B cell (primary cell): ENCODE measurements around the gene SLCO2B1. TPM values are rescaled to one million over a fixed set of nuclear protein-coding genes. Genes with fewer than 3 reads are reported as not detected.

Experiments used
- ATAC-seq: fragments of 200-7000 bp; cut with Tn5 transposase; one replicate; pipeline ENCODE4 v1.10.0; 2021; ENCODE audit warnings: low read depth, mild to moderate bottlenecking, moderate number of reproducible peaks, moderate library complexity
- CTCF ChIA-PET: fragments of 350-600 bp; sonication (Branson Sonifier 250); formaldehyde crosslinking; loops from one replicate; lab custom pipeline; 2021; ENCODE audit warnings: antibody characterized with exemption, inconsistent platforms; lab: Charles Lee
- POLR2A ChIA-PET: fragments of 350-600 bp; sonication (Branson Sonifier 250); formaldehyde crosslinking; loops from one replicate; lab custom pipeline; 2021; ENCODE audit warnings: antibody characterized with exemption; lab: Charles Lee
- DNase-seq: peaks from one replicate; pipeline ENCODE4 v3.0.0; 2013
- H2AFZ ChIP-seq: 2 replicates; pipeline ENCODE4 v1.6.1; 2012; ENCODE audit warnings: mild to moderate bottlenecking, low read depth, low read length; ENCODE audit not compliant: insufficient read depth, poor library complexity, severe bottlenecking
- H3K27ac ChIP-seq, 2 donors: 1 replicate in 1 of 2; 2 replicates in 1 of 2; pipeline ENCODE4 v1.5.1; 2012 to 2013; ENCODE audit warnings: low read length in 2 of 2, mild to moderate bottlenecking in 2 of 2, moderate library complexity in 1 of 2
- H3K27me3 ChIP-seq, 4 experiments: fragments of 200-600 bp in 1 of 4; sonication (generic) in 1 of 4; replicated peaks in 1 of 4; 1 replicate in 2 of 4; 2 replicates in 2 of 4; pipeline versions ENCODE4 v1.6.1 to v1.7.0; 2013 to 2016; ENCODE audit warnings: low read length in 3 of 4, mild to moderate bottlenecking in 2 of 4, mixed read lengths in 1 of 4, moderate library complexity in 1 of 4; ENCODE audit not compliant: insufficient read depth in 4 of 4, control insufficient read depth in 3 of 4; ENCODE audit errors: control extremely low read depth in 1 of 4
- H3K36me3 ChIP-seq, 2 experiments: replicated peaks in 1 of 2; 1 replicate in 1 of 2; 2 replicates in 1 of 2; pipeline versions ENCODE4 v1.6.1 to v1.7.1; 2013; ENCODE audit warnings: low read length in 1 of 2; ENCODE audit not compliant: insufficient read depth in 2 of 2, control insufficient read depth in 1 of 2; ENCODE audit errors: control extremely low read depth in 1 of 2, extremely low read depth in 1 of 2
- H3K4me1 ChIP-seq, 2 donors: fragments of 200-600 bp in 1 of 2; sonication (generic) in 1 of 2; 1 replicate in 1 of 2; 2 replicates in 1 of 2; pipeline versions ENCODE4 v1.5.1 to v1.6.1; 2013 to 2017; ENCODE audit warnings: low read length in 2 of 2; ENCODE audit not compliant: control insufficient read depth in 2 of 2, insufficient read depth in 2 of 2
- H3K4me2 ChIP-seq: replicated peaks from 2 replicates; pipeline ENCODE3; 2012; ENCODE audit warnings: mild to moderate bottlenecking, low read depth, low read length; ENCODE audit not compliant: poor library complexity, severe bottlenecking
- H3K4me3 ChIP-seq, 5 experiments: fragments of 200-600 bp in 1 of 5; sonication (generic) in 1 of 5; 1 replicate in 3 of 5; 2 replicates in 2 of 5; pipeline versions ENCODE4 v1.5.1 to v1.7.0; 2011 to 2016; ENCODE audit warnings: low read length in 4 of 5, mild to moderate bottlenecking in 4 of 5, low read depth in 2 of 5, control low read depth in 1 of 5, moderate library complexity in 1 of 5; ENCODE audit not compliant: insufficient read depth in 1 of 5; ENCODE audit errors: control extremely low read depth in 1 of 5, extremely low read depth in 1 of 5
- H3K79me2 ChIP-seq: fragments of 200-600 bp; sonication (generic); one replicate; pipeline ENCODE4 v1.6.0; 2016; ENCODE audit warnings: low read length; ENCODE audit not compliant: control insufficient read depth, insufficient read depth
- H3K9ac ChIP-seq: fragments of 200-600 bp; sonication (generic); 2 replicates; pipeline ENCODE4 v1.6.1; 2017; ENCODE audit warnings: mild to moderate bottlenecking, low read length, moderate library complexity
- H3K9me3 ChIP-seq, 3 donors: one replicate each; pipeline versions ENCODE4 v1.6.1 to v1.7.1; 2013; ENCODE audit warnings: low read length in 2 of 3; ENCODE audit not compliant: control insufficient read depth in 2 of 3, insufficient read depth in 1 of 3; ENCODE audit errors: control extremely low read depth in 1 of 3
- H4K20me1 ChIP-seq: 2 replicates; pipeline ENCODE4 v1.6.0; 2012; ENCODE audit warnings: mild to moderate bottlenecking, low read length; ENCODE audit not compliant: insufficient read depth, control insufficient read depth, poor library complexity, severe bottlenecking
- H3K27ac Mint-ChIP-seq: one replicate; pipeline ENCODE4 v1.8.0; 2021; ENCODE audit warnings: mixed read lengths
- H3K27me3 Mint-ChIP-seq: one replicate; pipeline ENCODE4 v1.8.0; 2021; ENCODE audit warnings: mixed read lengths
- H3K4me1 Mint-ChIP-seq: one replicate; pipeline ENCODE4 v1.8.0; 2021; ENCODE audit warnings: mixed read lengths
- H3K4me3 Mint-ChIP-seq: one replicate; pipeline ENCODE4 v1.8.0; 2021; ENCODE audit warnings: mixed read lengths
- H3K9me3 Mint-ChIP-seq: one replicate; pipeline ENCODE4 v1.8.0; 2022; ENCODE audit warnings: mixed read lengths; ENCODE audit not compliant: insufficient read depth
- EZH2 ChIP-seq: IDR thresholded peaks from 2 replicates; pipeline ENCODE4 v1.6.1; 2012; ENCODE audit warnings: borderline replicate concordance, low read depth, mild to moderate bottlenecking, moderate library complexity, low read length; ENCODE audit not compliant: insufficient read depth, poor library complexity, severe bottlenecking
- WGBS: methylation state at CpG from one replicate; pipeline ENCODE4 v1.1.5; 2013; ENCODE audit warnings: missing lambda C conversion rate; ENCODE audit not compliant: insufficient coverage; 5-methylcytosine and 5-hydroxymethylcytosine counted together
- intact Hi-C: fragments of 100-400 bp; cut with micrococcal nuclease; formaldehyde crosslinking; loops from one replicate; pipeline ENCODE4 v1.10.0; 2022
- polyA plus RNA-seq: library from polyadenylated mRNA; depleted of rRNA; stranded (reverse); fragments of >200 nt; gene quantifications from 2 replicates; pipeline ENCODE4 v1.2.3, GENCODE V29; 2012
- total RNA-seq, 2 donors: library from RNA; stranded (reverse); fragments of 120-200 nt in 1 of 2; gene quantifications; 1 replicate in 1 of 2; 2 replicates in 1 of 2; pipeline versions ENCODE4 v1.2.3 to v1.2.4, GENCODE V29; 2013 to 2022
- TF ChIP-seq, protein P1 (sequence below): fragments of 200-600 bp; IDR thresholded peaks from one replicate; pipeline ENCODE4 v1.8.0; 2022; ENCODE audit warnings: antibody characterized with exemption, mild to moderate bottlenecking

SLCO2B1 gene
- total and polyA plus RNA-seq, 2 donors (not counting 1 experiment from before 2014, with no cell fraction given), result 1.2 TPM; not detected in 1

DNA sequence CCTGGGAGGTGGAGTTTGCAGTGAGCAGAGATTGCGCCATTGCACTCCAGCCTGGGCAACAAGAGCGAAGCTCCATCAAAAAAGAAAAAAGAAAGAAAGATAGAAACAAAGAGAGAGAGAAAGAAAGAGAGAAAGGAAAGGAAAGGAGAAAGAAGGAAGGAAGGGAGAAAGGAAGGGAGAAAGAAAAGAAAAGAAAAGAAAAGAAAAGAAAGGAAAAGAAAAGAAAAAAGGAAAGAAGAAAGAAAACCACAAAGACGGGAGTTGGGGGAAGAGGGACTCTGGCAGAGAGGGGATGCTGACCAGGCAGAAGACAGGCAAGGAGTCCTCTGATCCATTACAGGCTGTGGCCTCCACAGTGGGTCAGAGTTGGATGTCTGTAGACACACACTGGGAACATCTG lies 18.8 kb upstream of the SLCO2B1 start:
- Histone ChIP-seq H3K36me3 (no peaks in the 10 kb centered on the region), H3K79me2 (no peaks in the 10 kb centered on the region), H3K9ac (no peak overlapping the region), H2AFZ (no peak overlapping the region), H3K9me3 (no peaks in the 10 kb centered on the region), H3K4me2 (no peak overlapping the region), H3K27ac (no peak overlapping the region), H3K4me3 (no peak overlapping the region), H3K4me1 (no peaks in the 10 kb centered on the region), H3K27me3 (peaks cover 0 to 17% (median 1%) of the 10 kb centered on the region in 4 experiments), H4K20me1 (no peaks in the 10 kb centered on the region)
- CTCF ChIA-PET, result interaction anchor here (1.6 kb wide), 1 partner anchor 8 kb away, joined by 6 read pairs; no protein-coding TSS in a partner anchor
- DNase-seq (no peak), ATAC-seq (no peak)
- Mint-ChIP-seq H3K9me3 (no peaks in the 10 kb centered on the region), H3K27ac (no peak overlapping the region), H3K4me3 (no peak overlapping the region), H3K27me3 (peaks cover 41% of the 10 kb centered on the region), H3K4me1 (no peaks in the 10 kb centered on the region)
- intact Hi-C loops, result no loop called here
- POLR2A ChIA-PET, result no interaction called here
- 95% methylated on average over 3 of the region's 3 CpGs for WGBS
- TF ChIP-seq, protein P1, sequence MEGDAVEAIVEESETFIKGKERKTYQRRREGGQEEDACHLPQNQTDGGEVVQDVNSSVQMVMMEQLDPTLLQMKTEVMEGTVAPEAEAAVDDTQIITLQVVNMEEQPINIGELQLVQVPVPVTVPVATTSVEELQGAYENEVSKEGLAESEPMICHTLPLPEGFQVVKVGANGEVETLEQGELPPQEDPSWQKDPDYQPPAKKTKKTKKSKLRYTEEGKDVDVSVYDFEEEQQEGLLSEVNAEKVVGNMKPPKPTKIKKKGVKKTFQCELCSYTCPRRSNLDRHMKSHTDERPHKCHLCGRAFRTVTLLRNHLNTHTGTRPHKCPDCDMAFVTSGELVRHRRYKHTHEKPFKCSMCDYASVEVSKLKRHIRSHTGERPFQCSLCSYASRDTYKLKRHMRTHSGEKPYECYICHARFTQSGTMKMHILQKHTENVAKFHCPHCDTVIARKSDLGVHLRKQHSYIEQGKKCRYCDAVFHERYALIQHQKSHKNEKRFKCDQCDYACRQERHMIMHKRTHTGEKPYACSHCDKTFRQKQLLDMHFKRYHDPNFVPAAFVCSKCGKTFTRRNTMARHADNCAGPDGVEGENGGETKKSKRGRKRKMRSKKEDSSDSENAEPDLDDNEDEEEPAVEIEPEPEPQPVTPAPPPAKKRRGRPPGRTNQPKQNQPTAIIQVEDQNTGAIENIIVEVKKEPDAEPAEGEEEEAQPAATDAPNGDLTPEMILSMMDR, result no peak
- no peak for TF ChIP-seq EZH2

DNA sequence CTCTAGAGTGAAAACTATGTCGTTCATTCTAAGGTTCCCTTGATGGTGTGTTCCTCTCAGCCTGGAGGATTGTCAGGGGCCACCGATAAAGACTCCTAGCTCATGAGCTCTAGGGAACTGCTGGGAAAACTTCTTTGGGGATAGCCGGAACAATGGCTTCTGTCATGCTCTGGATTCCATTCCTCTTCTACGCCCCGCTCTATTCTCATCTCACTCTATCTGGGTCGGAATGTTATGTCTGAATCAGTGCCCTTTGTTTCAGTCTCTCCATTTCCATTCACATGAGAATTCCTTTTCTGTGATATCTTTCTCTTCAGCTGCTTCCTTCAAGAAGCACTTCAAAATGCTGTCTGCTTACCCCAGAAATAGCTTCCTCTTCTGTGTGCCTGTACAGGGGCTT lies 16.9 kb upstream of the SLCO2B1 start:
- no peaks in the 10 kb centered on the region for H3K4me1 ChIP-seq
- ATAC-seq (no peak), DNase-seq (no peak)
- H3K4me2 ChIP-seq, result no peak overlapping the region
- H3K9me3 ChIP-seq, result no peaks in the 10 kb centered on the region
- Mint-ChIP-seq H3K27me3 (peaks cover 43% of the 10 kb centered on the region), H3K4me3 (no peak overlapping the region), H3K9me3 (no peaks in the 10 kb centered on the region), H3K27ac (no peak overlapping the region), H3K4me1 (no peaks in the 10 kb centered on the region)
- POLR2A ChIA-PET, result no interaction called here
- H3K36me3 ChIP-seq, result no peaks in the 10 kb centered on the region
- H3K79me2 ChIP-seq, result no peaks in the 10 kb centered on the region
- H4K20me1 ChIP-seq, result no peaks in the 10 kb centered on the region
- intact Hi-C loops, result no loop called here
- CTCF ChIA-PET, result interaction anchor here (0.7 to 1.8 kb wide), 4 partner anchors 8 to 204 kb away, joined by 3 to 6 read pairs (median 5); no protein-coding TSS in a partner anchor
- 58% methylated on average over 6 of the region's 6 CpGs for WGBS
- no peak overlapping the region for H3K27ac ChIP-seq
- H3K9ac ChIP-seq, result no peak overlapping the region
- peaks cover 0 to 11% (median 2%) of the 10 kb centered on the region in 4 experiments for H3K27me3 ChIP-seq
- H3K4me3 ChIP-seq, result no peak overlapping the region
- TF ChIP-seq EZH2, result no peak
- TF ChIP-seq, protein P1, result no peak
- no peak overlapping the region for H2AFZ ChIP-seq
